Endothelial cell of umbilical vein (primary cell): Measurements from ENCODE around the gene NDUFAF2.

Experiments
- CTCF ChIP-seq, 2 donors: IDR thresholded peaks; 1 replicate in 1 of 2; 2 replicates in 1 of 2; pipeline ENCODE4 v1.5.1; 2011; ENCODE audit warnings: low read length in 2 of 2, mild to moderate bottlenecking in 2 of 2, moderate library complexity in 2 of 2, control low read depth in 1 of 2, inconsistent platforms in 1 of 2, low read depth in 1 of 2; ENCODE audit not compliant: insufficient read depth in 1 of 2; ENCODE audit errors: extremely low read depth in 1 of 2
- EZH2 ChIP-seq: IDR thresholded peaks from 2 replicates; pipeline ENCODE4 v1.6.1; 2012; ENCODE audit warnings: borderline replicate concordance, low read depth, mild to moderate bottlenecking, moderate library complexity, low read length, inconsistent platforms; ENCODE audit not compliant: severe bottlenecking
- FOS ChIP-seq: IDR thresholded peaks from 2 replicates; pipeline ENCODE4 v1.6.1; 2011; ENCODE audit warnings: mild to moderate bottlenecking, low read length, moderate library complexity, borderline replicate concordance; ENCODE audit not compliant: insufficient read depth
- JUN ChIP-seq: IDR thresholded peaks from 2 replicates; pipeline ENCODE4 v1.6.1; 2011; ENCODE audit warnings: borderline replicate concordance, low read depth; ENCODE audit not compliant: insufficient read length, insufficient read depth
- MAX ChIP-seq: IDR thresholded peaks from 2 replicates; pipeline ENCODE4 v1.6.1; 2011; ENCODE audit not compliant: insufficient read depth, insufficient read length
- MYC ChIP-seq: IDR thresholded peaks from one replicate; pipeline ENCODE4 v1.6.1; 2011; ENCODE audit warnings: mild to moderate bottlenecking, low read depth, low read length
- POLR2A ChIP-seq: IDR thresholded peaks from 2 replicates; pipeline ENCODE4 v1.6.1; 2012; ENCODE audit warnings: low read depth, mild to moderate bottlenecking, control low read depth, low read length
- POLR2AphosphoS5 ChIP-seq: IDR thresholded peaks from 2 replicates; pipeline ENCODE4 v1.6.1; 2012; ENCODE audit warnings: low read depth, mild to moderate bottlenecking, control low read depth, low read length, moderate library complexity; ENCODE audit not compliant: insufficient read depth

GRCh38 chr5:61200582-61201155 is 255.7 kb downstream of the NDUFAF2 start:
- TF ChIP-seq EZH2 (no peak), POLR2A (no peak), CTCF (IDR thresholded peaks at IDR 0.05; ENCODE audit: extremely low read depth in 1 of 2, insufficient read depth in 1 of 2, low read depth in 1 of 2, low read length in 2 of 2) (no peak), MYC (no peak), POLR2AphosphoS5 (no peak), MAX (no peak), JUN (no peak), FOS (no peak)
